Measurements from ENCODE around the gene IGSF21.

DNA sequence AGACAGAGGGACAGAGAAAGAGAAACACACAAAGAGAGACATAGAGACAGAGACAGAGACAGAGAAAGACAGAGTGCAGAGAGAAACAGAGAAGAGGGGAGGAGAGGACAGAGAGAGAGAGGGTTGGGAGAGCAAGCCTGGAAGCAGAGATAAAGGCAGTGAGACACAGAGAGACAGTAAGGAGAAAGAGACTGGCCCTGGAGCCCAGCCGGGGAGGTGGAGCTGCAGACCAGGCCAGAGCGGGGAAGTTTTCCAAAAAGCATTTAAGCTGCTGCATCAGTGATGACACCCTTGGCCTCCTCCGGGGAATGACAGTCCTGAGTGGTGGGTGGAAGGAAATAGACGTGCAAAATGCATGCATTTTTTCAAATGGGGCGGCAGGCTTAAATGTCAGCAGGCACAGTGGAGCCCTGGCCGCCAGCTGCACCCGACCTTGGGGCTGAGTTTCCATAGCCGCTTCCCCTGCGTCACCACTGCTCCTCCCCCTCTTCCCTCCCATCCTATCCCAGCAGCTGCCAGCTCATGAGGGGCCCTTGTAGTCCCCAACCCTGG is 277.7 kb downstream of the IGSF21 start:
- TF ChIP-seq JUND (IDR thresholded peaks at IDR 0.05), result no peak
- TF ChIP-seq, protein P1, sequence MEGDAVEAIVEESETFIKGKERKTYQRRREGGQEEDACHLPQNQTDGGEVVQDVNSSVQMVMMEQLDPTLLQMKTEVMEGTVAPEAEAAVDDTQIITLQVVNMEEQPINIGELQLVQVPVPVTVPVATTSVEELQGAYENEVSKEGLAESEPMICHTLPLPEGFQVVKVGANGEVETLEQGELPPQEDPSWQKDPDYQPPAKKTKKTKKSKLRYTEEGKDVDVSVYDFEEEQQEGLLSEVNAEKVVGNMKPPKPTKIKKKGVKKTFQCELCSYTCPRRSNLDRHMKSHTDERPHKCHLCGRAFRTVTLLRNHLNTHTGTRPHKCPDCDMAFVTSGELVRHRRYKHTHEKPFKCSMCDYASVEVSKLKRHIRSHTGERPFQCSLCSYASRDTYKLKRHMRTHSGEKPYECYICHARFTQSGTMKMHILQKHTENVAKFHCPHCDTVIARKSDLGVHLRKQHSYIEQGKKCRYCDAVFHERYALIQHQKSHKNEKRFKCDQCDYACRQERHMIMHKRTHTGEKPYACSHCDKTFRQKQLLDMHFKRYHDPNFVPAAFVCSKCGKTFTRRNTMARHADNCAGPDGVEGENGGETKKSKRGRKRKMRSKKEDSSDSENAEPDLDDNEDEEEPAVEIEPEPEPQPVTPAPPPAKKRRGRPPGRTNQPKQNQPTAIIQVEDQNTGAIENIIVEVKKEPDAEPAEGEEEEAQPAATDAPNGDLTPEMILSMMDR (IDR thresholded peaks at IDR 0.05), result no peak
